ENCODE data around the gene INKA1.

The INKA1 gene

GRCh38 chr3:49787182-49787464 is 15.9 kb upstream of the INKA1 start:
- DNase-seq = no peak

- DNase-seq = no peak
These were observed 15.5 kb upstream of the INKA1 start for GRCh38 chr3:49787536-49787935.

GRCh38 chr3:49788056-49788455 is 15.0 kb upstream of the INKA1 start:
- DNase-seq = no peak

DNA sequence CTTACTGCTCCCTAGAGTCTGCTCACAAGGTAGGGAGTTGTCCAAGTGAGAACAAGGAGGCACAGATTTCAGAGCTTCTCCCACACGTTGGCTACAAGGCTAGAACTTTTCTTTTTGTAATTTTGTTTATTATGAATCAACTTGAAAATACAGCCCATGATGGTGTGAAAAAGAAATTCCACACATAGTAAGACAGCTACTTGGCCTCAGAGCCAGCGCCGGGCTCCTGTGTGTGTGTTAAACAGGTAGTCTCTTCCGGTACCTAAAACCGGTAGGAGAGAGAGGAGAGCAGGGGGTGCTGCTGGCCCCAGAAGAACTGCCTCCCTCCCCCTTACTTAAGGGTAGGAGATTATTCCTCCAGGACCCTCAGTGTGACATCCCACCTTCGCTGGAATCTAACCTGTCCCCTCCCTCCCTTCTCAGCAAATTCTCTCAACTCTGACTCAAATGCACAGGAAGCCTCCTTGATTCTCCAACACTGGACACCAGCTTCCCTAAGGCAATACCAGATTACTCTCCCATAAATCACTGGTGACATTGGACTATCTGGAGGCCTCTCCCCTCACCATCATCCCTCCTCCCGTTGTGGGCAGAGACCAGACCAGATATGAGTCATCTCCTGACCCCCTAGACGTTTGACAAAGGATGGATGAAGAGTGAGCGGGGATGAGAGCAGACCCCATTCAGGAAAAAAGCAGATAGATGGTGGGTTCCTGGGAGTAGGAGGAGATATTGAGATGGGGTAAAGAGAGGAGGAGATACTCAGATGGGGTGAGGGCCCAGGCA is 12.2 kb upstream of the INKA1 start:
- DNase-seq = no peak

- no peak for DNase-seq
These were observed 11.5 kb upstream of the INKA1 start for GRCh38 chr3:49791571-49791970.

DNA sequence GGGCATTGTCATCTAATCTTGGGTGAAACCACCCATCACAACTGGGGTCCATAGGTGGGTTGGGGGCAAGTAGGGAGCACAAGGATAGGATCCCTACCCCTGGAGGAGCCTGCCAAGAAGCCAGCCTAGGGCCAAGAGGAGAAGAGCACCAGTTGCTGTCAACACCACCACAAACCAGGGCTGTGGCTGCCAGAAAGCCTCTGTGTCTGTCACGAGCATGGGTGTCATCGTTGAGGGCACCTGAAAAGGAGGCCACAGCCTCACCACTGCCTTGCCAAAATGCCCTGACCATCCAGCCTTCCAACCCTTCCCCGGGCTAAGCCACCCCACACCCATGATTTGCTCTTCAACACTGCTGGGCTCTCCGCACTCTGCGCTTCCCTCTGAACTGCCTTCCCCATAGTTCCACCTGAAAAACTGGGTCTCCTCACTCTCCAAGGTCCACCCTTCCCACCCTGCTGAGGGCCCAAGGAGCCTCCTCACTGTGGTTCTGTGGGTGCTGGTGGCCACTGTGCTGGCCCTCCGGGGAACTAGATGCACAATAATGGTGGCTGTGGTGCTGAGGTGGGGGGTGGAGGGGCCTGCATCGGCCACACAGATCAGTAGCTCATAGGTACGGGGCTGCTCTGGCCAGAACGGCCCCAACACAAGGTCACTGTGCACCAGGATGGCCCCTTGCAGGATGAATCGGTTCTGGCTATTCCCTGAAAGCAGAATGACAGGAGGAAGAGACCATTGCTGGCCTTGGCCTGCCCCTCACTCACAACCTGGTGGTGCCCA is 10.5 kb upstream of the INKA1 start:
- DNase-seq = no peak

GRCh38 chr3:49793486-49794085 is 9.5 kb upstream of the INKA1 start:
- no peak for DNase-seq

GRCh38 chr3:49794431-49794830 is 8.6 kb upstream of the INKA1 start:
- DNase-seq = no peak

GRCh38 chr3:49794926-49795905 is 7.8 kb upstream of the INKA1 start:
- no peak for DNase-seq

- no peak for DNase-seq
These were observed 4.0 kb upstream of the INKA1 start for GRCh38 chr3:49799105-49799504.

- no peak for DNase-seq
These were observed 3.3 kb upstream of the INKA1 start, which contains the start of gene CDHR4 for GRCh38 chr3:49799761-49800160. TSS of gene CDHR4 (minus strand) at chr3:49799873. CDS start at chr3:49799812, 61 bp downstream.

DNA sequence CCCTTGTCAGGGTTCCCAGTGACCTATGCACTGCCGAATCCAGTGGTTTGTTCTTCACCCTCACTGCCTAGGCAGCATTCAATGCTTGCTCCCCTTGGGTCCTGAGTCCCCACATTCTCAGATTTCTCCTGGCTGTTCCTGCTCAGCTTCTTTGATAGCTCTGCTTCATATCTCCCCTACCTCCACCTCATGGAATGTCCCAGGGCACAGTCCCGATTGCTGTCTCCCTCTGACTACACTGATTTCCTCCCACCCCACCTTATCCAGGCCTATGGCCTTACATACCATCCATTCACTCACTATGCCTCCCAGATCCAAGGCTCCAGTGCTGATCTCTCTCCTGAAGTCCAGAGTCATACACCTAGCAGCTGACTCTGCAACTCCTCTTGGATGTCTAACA is 1.9 kb upstream of the INKA1 start:
- DNase-seq = no peak

GRCh38 chr3:49803465-49804140 is 542 bp downstream of the INKA1 start:
- DNase-seq = no peak

DNA sequence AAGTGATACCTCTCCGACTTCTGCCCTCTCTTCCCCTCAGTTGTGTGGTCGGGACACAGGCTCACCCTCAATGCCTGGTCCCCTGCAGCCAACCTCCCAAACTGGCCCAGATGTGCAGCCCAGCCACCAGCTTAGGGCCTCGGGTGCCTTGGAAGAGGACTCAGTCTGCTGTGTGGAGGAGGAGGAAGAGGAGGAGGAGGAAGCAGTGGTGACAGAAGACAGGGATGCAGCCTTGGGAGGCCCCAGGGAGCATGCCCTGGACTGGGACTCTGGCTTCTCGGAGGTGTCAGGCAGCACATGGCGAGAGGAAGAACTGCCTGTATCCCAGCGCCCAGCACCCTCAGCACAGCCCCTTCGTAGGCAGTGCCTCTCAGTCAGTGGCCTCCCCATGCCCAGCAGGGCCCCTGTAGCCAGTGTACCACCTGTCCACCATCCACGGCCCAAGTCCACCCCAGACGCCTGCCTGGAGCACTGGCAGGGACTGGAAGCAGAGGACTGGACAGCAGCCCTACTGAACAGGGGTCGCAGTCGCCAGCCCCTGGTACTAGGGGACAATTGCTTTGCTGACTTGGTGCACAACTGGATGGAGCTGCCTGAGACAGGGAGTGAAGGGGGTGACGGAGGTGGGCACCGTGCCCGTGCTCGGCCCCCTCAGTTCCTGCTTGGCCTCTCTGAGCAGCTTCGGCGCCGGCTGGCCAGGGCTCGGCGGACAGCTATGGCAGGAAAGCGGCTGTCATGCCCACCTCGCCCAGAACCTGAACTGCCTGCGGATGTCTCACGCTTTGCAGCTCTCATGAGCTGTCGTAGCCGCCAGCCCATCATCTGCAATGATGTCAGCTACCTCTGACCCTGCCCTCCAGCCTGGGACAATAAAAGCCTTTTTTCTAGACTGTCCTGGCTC is 1.3 kb downstream of the INKA1 start:
- DNase-seq = no peak

GRCh38 chr3:49805367-49805782 is 2.3 kb downstream of the INKA1 start:
- no peak for DNase-seq

DNA sequence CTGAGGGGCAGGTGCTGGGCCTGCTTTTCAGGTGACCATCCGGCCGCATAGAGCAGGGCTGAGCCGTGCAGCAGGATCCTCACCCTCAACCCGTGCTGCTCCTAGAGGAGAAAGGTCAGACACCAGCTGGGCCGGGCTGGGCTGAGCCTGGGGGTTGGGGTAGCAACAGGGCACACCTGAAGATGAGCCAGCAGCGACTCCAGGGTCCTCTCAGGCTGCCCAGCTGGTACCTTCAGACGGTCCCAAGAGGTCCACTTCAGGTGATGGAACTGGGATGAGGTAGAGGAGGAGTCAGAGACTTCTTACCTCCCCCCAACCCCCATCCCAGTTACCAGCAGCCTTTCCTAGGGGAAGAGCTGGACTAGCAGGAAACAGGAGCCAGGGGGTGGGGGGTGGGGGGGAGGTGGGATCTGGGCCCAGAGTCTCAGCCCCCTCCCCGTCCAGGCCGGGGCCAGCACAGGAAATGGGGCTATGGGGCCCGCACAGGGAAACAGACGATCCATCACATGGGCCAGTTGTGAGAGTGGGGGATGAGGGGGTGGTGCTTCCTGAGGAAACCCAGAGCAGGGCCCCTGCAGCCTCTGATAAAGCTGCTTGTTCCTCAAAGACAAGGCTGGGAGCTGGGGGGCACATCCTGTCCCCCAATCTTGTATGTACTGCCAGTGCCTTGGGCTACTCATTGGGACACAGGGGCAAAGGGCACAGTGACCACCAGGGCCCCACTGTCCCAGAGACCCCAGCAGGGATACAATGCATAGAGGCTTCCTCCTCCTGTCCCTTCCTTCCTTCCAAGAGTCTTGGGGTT is 3.0 kb downstream of the INKA1 start:
- no peak for DNase-seq

- no peak for DNase-seq
These were observed 3.8 kb downstream of the INKA1 start for GRCh38 chr3:49806850-49807249.

- no peak for DNase-seq
These were observed 4.5 kb downstream of the INKA1 start for GRCh38 chr3:49807431-49808114.

DNA sequence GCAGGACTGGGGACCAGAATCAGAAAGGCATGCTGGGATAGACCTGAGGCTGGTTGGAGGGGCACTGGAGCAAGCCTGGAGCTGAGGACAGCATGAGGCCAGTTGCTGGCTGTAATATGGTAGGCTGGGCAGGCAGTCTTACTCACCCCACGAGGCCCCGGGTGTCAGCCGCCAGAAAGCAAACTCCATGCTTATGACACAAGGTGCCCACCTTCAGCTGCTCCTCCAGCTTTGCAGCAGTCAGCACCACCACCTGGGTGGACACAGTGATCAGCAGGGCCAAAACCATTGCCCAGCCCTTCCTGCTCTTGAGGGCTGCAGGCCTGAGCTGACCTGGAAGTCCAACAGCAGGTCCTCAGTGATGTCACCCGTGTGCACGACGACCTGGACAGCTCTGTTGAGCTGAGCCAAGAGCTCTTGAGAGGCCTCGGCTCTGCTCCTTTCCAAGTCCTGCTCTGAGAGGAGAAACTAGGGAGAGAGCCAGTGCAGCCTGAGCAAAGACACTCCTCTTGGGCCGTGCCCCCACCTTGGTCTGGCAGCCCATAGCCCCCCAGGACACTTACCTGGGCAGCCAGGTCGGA is 9.9 kb downstream of the INKA1 start:
- no peak for DNase-seq
